Heart left ventricle (tissue), 13 donors: ENCODE results near the gene LAMA5.

ENCODE experiments used
- POLR2A ChIP-seq, 2 donors: fragments of 450-650 bp; IDR thresholded peaks; one replicate each; pipeline ENCODE4 v1.6.1; 2017; ENCODE audit warnings: antibody characterized with exemption in 2 of 2, mild to moderate bottlenecking in 2 of 2, moderate library complexity in 2 of 2
- TF ChIP-seq, protein P1 (sequence below), 12 donors: fragments of 200-600 bp; sonication (generic) in 4 of 12; IDR thresholded peaks; one replicate each; pipeline versions ENCODE4 v1.5.0 to v1.8.0; 2018 to 2022; ENCODE audit warnings: antibody characterized with exemption in 12 of 12, mild to moderate bottlenecking in 5 of 12
- donor health status: ischemic (EF 13 %, LVEDD 7.1; RV severe dilation, severe dysfunction).
- donor health status: DM: no; HTN: yes; CAD: no.
- donor health status: DM: no; HTN: no; CAD: no.
- donor health status: ischemic (EF 25% LVEDD 6.9; RV normal size, moderate dysfunction).
- donor health status: ischemic (EF 25% LVEDD 5.7; RV mildly dilated, moderate dysfunction).
- donor health status: ischemic (EF 35%, LVEDD 5.7; RV mildly dilated, moderate dysfunction).
- donor health status: nonischemic (EF 11% LVEDD 7.7; RV severe dilation, severe dysfunction).
- donor health status: DM: yes; HTN: yes; CAD: no.
- donor health status: PGD.
- donor health status: ischemic (EF 29% LVEDD 5.4; RV normal size, mild dysfunction).
- donor health status: nonischemic (EF 23%, LVEDD 6.1; RV moderate dilation, normal function).

DNA sequence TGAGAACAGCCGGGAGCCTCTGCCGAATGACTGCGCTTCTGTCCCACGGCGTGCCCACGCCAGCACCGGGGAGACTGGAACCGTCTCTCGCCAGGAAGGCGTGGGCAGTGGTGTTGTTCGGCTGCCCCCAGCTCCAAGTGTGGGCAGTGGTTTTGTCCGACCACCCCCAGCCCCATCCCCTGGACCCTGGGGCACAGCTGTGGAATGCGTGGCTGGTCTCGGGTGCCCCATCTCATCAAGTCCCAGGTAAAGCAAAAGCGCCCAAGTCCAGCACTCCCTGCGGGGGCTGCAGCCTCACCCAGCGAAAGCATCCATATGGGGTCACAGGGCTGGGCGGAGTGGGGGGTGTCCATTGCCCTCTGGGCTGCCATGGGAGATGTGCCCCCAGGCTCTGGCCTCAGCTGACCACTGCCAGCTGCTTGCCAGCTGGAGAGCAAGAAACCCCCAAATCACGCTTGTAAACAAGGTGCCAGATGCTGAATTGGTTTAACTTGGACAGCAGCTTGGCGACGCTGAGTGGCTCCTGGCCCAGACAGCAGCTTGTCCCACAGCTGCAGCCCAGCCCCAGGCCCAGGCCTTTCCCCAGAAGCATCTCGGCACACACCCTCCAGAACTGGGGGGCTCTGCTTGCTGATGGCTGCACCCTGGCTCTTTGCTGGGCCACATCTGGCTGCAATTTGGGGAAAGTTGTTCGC lies 35.5 kb upstream of the LAMA5 start:
- TF ChIP-seq, protein P1, sequence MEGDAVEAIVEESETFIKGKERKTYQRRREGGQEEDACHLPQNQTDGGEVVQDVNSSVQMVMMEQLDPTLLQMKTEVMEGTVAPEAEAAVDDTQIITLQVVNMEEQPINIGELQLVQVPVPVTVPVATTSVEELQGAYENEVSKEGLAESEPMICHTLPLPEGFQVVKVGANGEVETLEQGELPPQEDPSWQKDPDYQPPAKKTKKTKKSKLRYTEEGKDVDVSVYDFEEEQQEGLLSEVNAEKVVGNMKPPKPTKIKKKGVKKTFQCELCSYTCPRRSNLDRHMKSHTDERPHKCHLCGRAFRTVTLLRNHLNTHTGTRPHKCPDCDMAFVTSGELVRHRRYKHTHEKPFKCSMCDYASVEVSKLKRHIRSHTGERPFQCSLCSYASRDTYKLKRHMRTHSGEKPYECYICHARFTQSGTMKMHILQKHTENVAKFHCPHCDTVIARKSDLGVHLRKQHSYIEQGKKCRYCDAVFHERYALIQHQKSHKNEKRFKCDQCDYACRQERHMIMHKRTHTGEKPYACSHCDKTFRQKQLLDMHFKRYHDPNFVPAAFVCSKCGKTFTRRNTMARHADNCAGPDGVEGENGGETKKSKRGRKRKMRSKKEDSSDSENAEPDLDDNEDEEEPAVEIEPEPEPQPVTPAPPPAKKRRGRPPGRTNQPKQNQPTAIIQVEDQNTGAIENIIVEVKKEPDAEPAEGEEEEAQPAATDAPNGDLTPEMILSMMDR (IDR thresholded peaks at IDR 0.05), result no peak
- no peak for TF ChIP-seq POLR2A (IDR thresholded peaks at IDR 0.05)
